Bronchial epithelial cell (primary cell): ENCODE results near the gene BICC1. TPM values are rescaled to one million over a fixed set of nuclear protein-coding genes. Genes with fewer than 3 reads are reported as not detected.

ENCODE experiments used
- DNase-seq: peaks from one replicate; pipeline ENCODE4 v3.0.0-alpha.2; 2010; ENCODE audit warnings: low read depth
- FAIRE-seq: peaks from 2 replicates; lab custom pipeline; 2011; peaks lifted over from hg19 to GRCh38; lab: Jason Lieb, UNC
- H3K27me3 ChIP-seq: 2 replicates; pipeline ENCODE4 v1.5.1; 2011; ENCODE audit warnings: low read length; ENCODE audit not compliant: control insufficient read depth, insufficient read depth
- H3K36me3 ChIP-seq: 2 replicates; pipeline ENCODE4 v1.5.1; 2011; ENCODE audit warnings: low read length; ENCODE audit not compliant: control insufficient read depth, insufficient read depth
- H3K4me3 ChIP-seq: 2 replicates; pipeline ENCODE4 v1.5.1; 2011; ENCODE audit warnings: mild to moderate bottlenecking, low read depth, low read length, control low read depth
- CTCF ChIP-seq: IDR thresholded peaks from 2 replicates; pipeline ENCODE4 v1.5.1; 2011; ENCODE audit warnings: mild to moderate bottlenecking, moderate library complexity, low read length, control low read depth, inconsistent platforms; ENCODE audit not compliant: insufficient read depth, severe bottlenecking
- total RNA-seq: library from RNA; depleted of rRNA; stranded (reverse); fragments of >200 nt; gene quantifications from 2 replicates; pipeline ENCODE4 v1.2.1, GENCODE V29; 2014

Gene BICC1
- total RNA-seq, 1 donor from 2014 or later: 1.1 TPM

- Histone ChIP-seq H3K4me3 (no peak overlapping the region), H3K36me3 (no peaks in the 10 kb centered on the region), H3K27me3 (no peaks in the 10 kb centered on the region)
- DNase-seq: no peak
- no peak for FAIRE-seq
- no peak for TF ChIP-seq CTCF
Measured at GRCh38 chr10:58779594-58779993, 266.9 kb downstream of the BICC1 start.

- no peak for TF ChIP-seq CTCF
- DNase-seq: no peak
- Histone ChIP-seq H3K27me3 (no peaks in the 10 kb centered on the region), H3K36me3 (no peaks in the 10 kb centered on the region), H3K4me3 (no peak overlapping the region)
- no peak for FAIRE-seq
Measured at GRCh38 chr10:58780476-58780875, 267.8 kb downstream of the BICC1 start.

- no peak overlapping the region for H3K4me3 ChIP-seq
- no peaks in the 10 kb centered on the region for H3K36me3 ChIP-seq
- peak; percentile 39 for TF ChIP-seq CTCF
- DNase-seq (peak; percentile 71), FAIRE-seq (no peak)
- no peaks in the 10 kb centered on the region for H3K27me3 ChIP-seq
Measured at GRCh38 chr10:58781873-58782488, 269.3 kb downstream of the BICC1 start.

GRCh38 chr10:58782876-58783851 is 270.5 kb downstream of the BICC1 start:
- H3K27me3 ChIP-seq: no peaks in the 10 kb centered on the region
- TF ChIP-seq CTCF: no peak
- FAIRE-seq (no peak), DNase-seq (no peak)
- no peaks in the 10 kb centered on the region for H3K36me3 ChIP-seq
- H3K4me3 ChIP-seq: no peak overlapping the region

- FAIRE-seq (no peak), DNase-seq (no peak)
- H3K27me3 ChIP-seq: no peaks in the 10 kb centered on the region
- no peaks in the 10 kb centered on the region for H3K36me3 ChIP-seq
- no peak for TF ChIP-seq CTCF
- no peak overlapping the region for H3K4me3 ChIP-seq
Measured at GRCh38 chr10:58784361-58784760, 271.7 kb downstream of the BICC1 start.
